ENCODE results near the gene PLD1.

GRCh38 chr3:171685116-171685895, 125.0 kb downstream of the PLD1 start:
- no peak for TF ChIP-seq POLR2A (IDR thresholded peaks at IDR 0.05)
- TF ChIP-seq CTCF (IDR thresholded peaks at IDR 0.05): no peak

Measured in esophagus squamous epithelium (tissue), 4 donors.